ENCODE results near the gene LIG1. TPM values are rescaled to one million over a fixed set of nuclear protein-coding genes. Genes with fewer than 3 reads are reported as not detected.

LIG1 gene
- total and polyA plus RNA-seq, 2 donors (not counting 3 experiments of a cell fraction or from before 2014, with no cell fraction given), result 64.0 to 94.7 TPM

DNA sequence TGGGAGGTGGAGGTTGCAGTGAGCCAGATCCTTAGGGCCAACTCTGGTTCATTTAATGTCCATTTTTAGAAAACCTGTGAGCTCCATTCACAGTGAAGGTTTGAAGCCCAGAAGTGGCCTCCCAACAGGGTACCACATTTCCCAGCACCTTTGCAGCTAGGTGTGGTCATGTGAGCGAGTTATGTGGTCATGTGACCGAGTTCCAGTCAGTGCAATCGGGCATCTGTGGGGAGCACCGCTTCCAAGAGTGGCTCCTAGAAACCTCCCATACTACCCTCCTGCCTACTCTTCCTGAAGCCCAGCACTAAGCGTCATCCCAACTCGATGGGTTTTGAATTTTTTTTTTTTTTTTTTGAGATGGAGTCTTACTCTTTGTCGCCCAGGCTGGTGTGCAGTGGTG is 58.9 kb downstream of the LIG1 start:
- H3K36me3 ChIP-seq (ENCODE audit: control insufficient read depth in 2 of 2, extremely low read depth in 1 of 2, insufficient read depth in 2 of 2, low read length in 2 of 2), result peaks cover 0 to 6% of the 10 kb centered on the region in 2 experiments
- CTCF ChIA-PET, result interaction anchor here (1.0 to 12.8 kb wide), 4 partner anchors 8 to 223 kb away, joined by 3 to 229 read pairs (median 58); no protein-coding TSS in a partner anchor
- H4K20me1 ChIP-seq (replicated peaks; ENCODE audit: control insufficient read depth, extremely low read depth, insufficient read depth, low read length), result no peaks in the 10 kb centered on the region
- dilution Hi-C loops (cut with MboI; ENCODE audit: extremely low pct_ligation_motif_present, low sequenced_read_pairs), result no loop called here
- BruUV-seq (replicated peaks), result no TSS peak
- H3K4me3 ChIP-seq (replicated peaks in 1 of 3; ENCODE audit: insufficient read depth in 1 of 3, low read depth in 1 of 3, low read length in 3 of 3), result no peak overlapping the region
- no peak overlapping the region for H2AFZ ChIP-seq (ENCODE audit: low read depth, low read length)
- TF ChIP-seq GATA2 (IDR thresholded peaks at IDR 0.05; ENCODE audit: insufficient read depth, insufficient read length, low read depth, low read length), result no peak
- no peak for TF ChIP-seq MYC (IDR thresholded peaks at IDR 0.05; ENCODE audit: low read depth, low read length)
- TF ChIP-seq, protein P1, sequence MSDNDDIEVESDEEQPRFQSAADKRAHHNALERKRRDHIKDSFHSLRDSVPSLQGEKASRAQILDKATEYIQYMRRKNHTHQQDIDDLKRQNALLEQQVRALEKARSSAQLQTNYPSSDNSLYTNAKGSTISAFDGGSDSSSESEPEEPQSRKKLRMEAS (IDR thresholded peaks at IDR 0.05; ENCODE audit: insufficient read depth, insufficient read length), result no peak
- no peak for TF ChIP-seq CTCF (IDR thresholded peaks at IDR 0.05; ENCODE audit: extremely low read depth in 1 of 2, insufficient read depth in 1 of 2, low read depth in 1 of 2, low read length in 2 of 2)
- TF ChIP-seq JUN (IDR thresholded peaks at IDR 0.05; ENCODE audit: borderline replicate concordance, insufficient read depth, insufficient read length, low read depth), result no peak
- no peak for TF ChIP-seq EZH2 (IDR thresholded peaks at IDR 0.05; ENCODE audit: borderline replicate concordance, low read depth, low read length, severe bottlenecking)
- TF ChIP-seq POLR2A (IDR thresholded peaks at IDR 0.05; ENCODE audit: low read depth, low read length), result no peak
- H3K9me1 ChIP-seq (replicated peaks; ENCODE audit: control insufficient read depth, extremely low read depth, insufficient read depth, low read length), result no peaks in the 10 kb centered on the region
- H3K4me1 ChIP-seq (ENCODE audit: control insufficient read depth, extremely low read depth, insufficient read depth, low read length), result peaks cover 32% of the 10 kb centered on the region
- FAIRE-seq (no peak), DNase-seq (ENCODE audit: low read depth, low spot score) (no peak)
- H3K27me3 ChIP-seq (ENCODE audit: control insufficient read depth in 2 of 2, insufficient read depth in 2 of 2, low read length in 2 of 2), result no peaks in the 10 kb centered on the region
- no peaks in the 10 kb centered on the region for H3K9me3 ChIP-seq (replicated peaks; ENCODE audit: control insufficient read depth, insufficient read depth, low read length)
- POLR2A ChIA-PET, result interaction anchor here (0.7 to 1.8 kb wide), 7 partner anchors 11 to 252 kb away, joined by 3 to 17 read pairs (median 7); partner anchors contain the start of gene TMEM143
- H3K79me2 ChIP-seq (ENCODE audit: control insufficient read depth, insufficient read depth, low read length), result no peaks in the 10 kb centered on the region
- H3K4me2 ChIP-seq (ENCODE audit: insufficient read depth, low read length), result no peak overlapping the region
- H3K27ac ChIP-seq (ENCODE audit: insufficient read depth, low read depth, low read length), result peak overlapping the region; percentile 96
- H3K9ac ChIP-seq (replicated peaks; ENCODE audit: extremely low read depth, insufficient read depth, low read length), result peak overlapping the region; percentile 98
- intact Hi-C loops (cut with micrococcal nuclease), result no loop called here

Data from endothelial cell of umbilical vein (primary cell).